GM12878 (cell line): ENCODE data around the gene CAMKK2. TPM values are rescaled to one million over a fixed set of nuclear protein-coding genes. Genes with fewer than 3 reads are reported as not detected.

Experiments used
- ATAC-seq: fragments of 200-7000 bp; cut with Tn5 transposase; 3 replicates; pipeline ENCODE4 v1.9.1; 2020; ENCODE audit warnings: mild to moderate bottlenecking, moderate library complexity
- BruUV-seq: library from RNA; stranded (reverse); fragments of 400-500 nt; replicated peaks from 2 replicates; lab custom pipeline; 2021; lab: Mats Ljungman, UMichigan
- CTCF ChIA-PET: fragments of 300-600 bp; sonication (Branson Sonifier 250); formaldehyde crosslinking; extraction: SDS; loops from one replicate; lab custom pipeline; 2021; ENCODE audit warnings: inconsistent platforms; lab: Yijun Ruan, JAX
- POLR2A ChIA-PET: fragments of 350-600 bp; formaldehyde crosslinking; extraction: SDS; loops from one replicate; lab custom pipeline; 2021; ENCODE audit warnings: inconsistent platforms; lab: Charles Lee
- RAD21 ChIA-PET: fragments of 300-600 bp; sonication (Branson Sonifier 250); formaldehyde crosslinking; loops from one replicate; lab custom pipeline; 2023; ENCODE audit warnings: antibody characterized with exemption; ENCODE audit not compliant: unreplicated experiment; lab: Charles Lee
- SMC1A ChIA-PET: fragments of 300-600 bp; sonication (Branson Sonifier 250); formaldehyde crosslinking; loops from one replicate; lab custom pipeline; 2023; ENCODE audit not compliant: unreplicated experiment, uncharacterized antibody; lab: Charles Lee
- DNase-seq: peaks from one replicate; pipeline ENCODE4 v3.0.0-alpha.2; 2011; ENCODE audit warnings: low read depth, low spot score
- FAIRE-seq: peaks from 3 replicates; lab custom pipeline; 2011; peaks lifted over from hg19 to GRCh38; lab: Jason Lieb, UNC
- H2AFZ ChIP-seq: 2 replicates; pipeline ENCODE4 v1.6.0; 2011; ENCODE audit warnings: low read depth, low read length, control low read depth; ENCODE audit not compliant: control insufficient read depth
- H3K27ac ChIP-seq: 2 replicates; pipeline ENCODE4 v1.5.1; 2011; ENCODE audit warnings: control low read depth; ENCODE audit not compliant: control insufficient read depth, insufficient read depth
- H3K27me3 ChIP-seq, 2 experiments: replicated peaks in 1 of 2; 2 replicates each; pipeline versions ENCODE4 v1.6.0 to v1.6.1; 2011; ENCODE audit warnings: low read length in 1 of 2; ENCODE audit not compliant: control insufficient read depth in 2 of 2, insufficient read depth in 2 of 2
- H3K36me3 ChIP-seq, 2 experiments: 2 replicates each; pipeline ENCODE4 v1.5.1; 2011; ENCODE audit warnings: low read length in 1 of 2; ENCODE audit not compliant: control insufficient read depth in 2 of 2, insufficient read depth in 2 of 2
- H3K4me1 ChIP-seq: 2 replicates; pipeline ENCODE4 v1.6.1; 2011; ENCODE audit warnings: mild to moderate bottlenecking, low read length, moderate library complexity, mixed read lengths; ENCODE audit not compliant: control insufficient read depth, insufficient read depth
- H3K4me2 ChIP-seq: 2 replicates; pipeline ENCODE4 v1.6.0; 2011; ENCODE audit warnings: control low read depth; ENCODE audit not compliant: control insufficient read depth, insufficient read depth
- H3K4me3 ChIP-seq: fragments of 200-600 bp; sonication (generic); 2 replicates; pipeline ENCODE4 v1.5.1; 2016
- H3K79me2 ChIP-seq: 2 replicates; pipeline ENCODE4 v1.6.0; 2011; ENCODE audit warnings: low read length; ENCODE audit not compliant: control insufficient read depth, insufficient read depth
- H3K9ac ChIP-seq: 2 replicates; pipeline ENCODE4 v1.8.0; 2011; ENCODE audit warnings: low read length, control low read depth, mixed read lengths; ENCODE audit not compliant: control insufficient read depth, insufficient read depth
- H3K9me3 ChIP-seq: replicated peaks from 3 replicates; pipeline ENCODE4 v1.5.1; 2011; ENCODE audit warnings: mild to moderate bottlenecking, low read length; ENCODE audit not compliant: control insufficient read depth, insufficient read depth
- H4K20me1 ChIP-seq: 2 replicates; pipeline ENCODE4 v1.6.0; 2011; ENCODE audit not compliant: control insufficient read depth, insufficient read depth
- PRDM15 ChIP-seq: fragments of 450-650 bp; formaldehyde crosslinking; IDR thresholded peaks from 2 replicates; pipeline ENCODE4 v1.4.0; 2020; ENCODE audit warnings: mild to moderate bottlenecking, moderate library complexity
- RBBP5 ChIP-seq: fragments of 200-600 bp; sonication (generic); conservative IDR thresholded peaks from 2 replicates; pipeline ENCODE4 v1.6.1; 2016
- RCOR1 ChIP-seq: conservative IDR thresholded peaks from 2 replicates; pipeline ENCODE4 v1.6.1; 2012; ENCODE audit warnings: low read depth, low read length, improper control_type of control experiment
- SMAD5 ChIP-seq: IDR thresholded peaks from 2 replicates; pipeline ENCODE4 v1.6.1; 2016; ENCODE audit warnings: antibody characterized with exemption, low read depth
- ZZZ3 ChIP-seq: IDR thresholded peaks from 2 replicates; pipeline ENCODE4 v1.6.1; 2011; ENCODE audit warnings: low read depth; ENCODE audit not compliant: control insufficient read depth, insufficient read length
- WGBS: methylation state at CpG from one replicate; pipeline ENCODE4 v1.1.6; 2016; ENCODE audit warnings: low lambda C conversion rate; ENCODE audit not compliant: insufficient replicate concordance, insufficient coverage; ENCODE audit errors: missing lambda C conversion rate; 5-methylcytosine and 5-hydroxymethylcytosine counted together
- in situ Hi-C: fragments of 300-500 bp; cut with MboI; formaldehyde crosslinking; loops from 9 replicates; pipeline ENCODE4 v1.14.3; 2018; ENCODE audit warnings: mixed read lengths
- intact Hi-C: fragments of 100-400 bp; cut with micrococcal nuclease; formaldehyde crosslinking; loops from one replicate; pipeline ENCODE4 v1.14.2; 2022; ENCODE audit not compliant: unreplicated experiment
- polyA plus RNA-seq, 11 experiments: library from polyadenylated mRNA; depleted of rRNA in 4 of 11; unstranded in 6 of 11; stranded (reverse) in 5 of 11; fragments of >200 nt; fragmentation: Nextera tagmentation in 4 of 11; fragmentation: Illumina TruSeq in 1 of 11; extraction: Ambion mirVana in 4 of 11; extraction: Trizol in 1 of 11; gene quantifications; 1 replicate in 1 of 11; 2 replicates in 10 of 11; pipeline versions ENCODE4 v1.2.1 to v1.2.3, GENCODE V29; 2011 to 2016; ENCODE audit warnings: inconsistent platforms in 2 of 11, missing spikeins in 2 of 11, low read depth in 1 of 11
- total RNA-seq, 4 experiments: library from RNA; depleted of rRNA in 3 of 4; stranded (reverse); fragments of >200 nt in 3 of 4; fragmentation: Illumina TruSeq in 1 of 4; extraction: Trizol in 1 of 4; gene quantifications; 2 replicates each; pipeline versions ENCODE4 v1.2.1 to v1.2.3, GENCODE V29; 2013 to 2021

Gene CAMKK2
- total and polyA plus RNA-seq, 10 of the 15 experiments (the other 5 are each of a cell fraction or from before 2014, with no cell fraction given): 5.2 to 40.6 (median 26.6) TPM

- no peak overlapping the region for H3K4me2 ChIP-seq
- H2AFZ ChIP-seq: no peak overlapping the region
- H3K9me3 ChIP-seq: no peaks in the 10 kb centered on the region
- H3K36me3 ChIP-seq: peaks cover 3 to 6% of the 10 kb centered on the region in 2 experiments; a peak in 3 of 4 replicates
- ATAC-seq: no peak
- peaks cover 14% of the 10 kb centered on the region for H3K4me1 ChIP-seq
- no peak overlapping the region for H3K27ac ChIP-seq
- no TSS peak for BruUV-seq
- H3K9ac ChIP-seq: no peak overlapping the region
- POLR2A ChIA-PET: no interaction called here
- H3K27me3 ChIP-seq: no peaks in the 10 kb centered on the region
- DNase-seq: no peak
- RAD21 ChIA-PET: no interaction called here
- no peaks in the 10 kb centered on the region for H3K79me2 ChIP-seq
- intact Hi-C loops (no loop called here), in situ Hi-C loops (no loop called here)
- no peak for FAIRE-seq
- CTCF ChIA-PET: interaction anchor here (0.7 kb wide), 1 partner anchor 77 kb away, joined by 4 read pairs; no protein-coding TSS in a partner anchor
- TF ChIP-seq RCOR1 (no peak), SMAD5 (no peak), PRDM15 (no peak), RBBP5 (no peak), ZZZ3 (no peak)
- TF ChIP-seq, all 136 proteins: peak for 0
- Histone ChIP-seq H3K4me3 (no peak overlapping the region), H4K20me1 (no peaks in the 10 kb centered on the region)
- SMC1A ChIA-PET: no interaction called here
- 91% methylated on average over 9 of the region's 9 CpGs for WGBS
Observed at GRCh38 chr12:121236776-121237175, 59.7 kb downstream of the CAMKK2 start.
